ENCODE data around the gene THTPA.
"Not testable (repeated sequence)": the region's sequence is repeated elsewhere in the genome, so short reads cannot be mapped to it uniquely, and the experiment has no call there.

The THTPA gene

DNA sequence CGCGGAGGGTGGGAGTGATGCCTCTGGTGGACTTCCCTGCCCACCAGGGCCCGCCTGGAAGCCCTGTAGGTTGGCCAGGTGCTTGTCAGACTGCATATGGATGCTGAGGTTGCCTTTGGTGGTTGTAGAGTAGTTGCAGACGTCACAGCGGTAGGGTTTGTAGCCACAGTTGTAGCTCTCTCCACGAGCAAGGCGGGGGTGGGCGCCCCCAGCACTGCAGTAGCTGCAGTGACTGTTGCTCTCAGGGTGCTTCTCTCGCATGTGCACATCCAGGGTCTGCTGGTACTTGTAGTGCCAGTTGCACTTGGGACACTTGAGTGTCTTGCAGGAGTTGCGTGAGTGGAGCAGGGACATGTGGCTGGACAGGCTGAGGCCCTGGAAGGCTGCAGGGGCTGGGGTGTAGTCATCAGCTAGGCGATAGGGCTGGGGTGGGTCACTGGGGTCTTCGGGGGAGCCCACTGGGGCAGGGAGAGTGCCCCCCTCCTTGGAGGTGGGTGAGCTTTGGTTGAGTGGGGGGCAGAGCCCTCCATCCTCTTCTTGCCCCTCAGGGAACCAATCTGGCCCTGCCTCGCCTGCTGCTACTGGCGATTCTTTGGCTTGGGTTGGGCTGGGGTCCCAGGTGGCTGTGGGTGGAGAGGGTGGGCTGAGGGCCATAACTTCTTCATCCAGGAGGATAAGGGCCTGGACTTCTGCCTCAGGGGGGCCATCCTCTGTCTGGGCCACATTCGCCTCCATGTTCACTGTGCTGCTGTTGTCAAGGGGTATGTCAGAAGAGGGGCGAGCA lies 22.2 kb upstream of the THTPA start:
- DNase-seq: no peak

DNA sequence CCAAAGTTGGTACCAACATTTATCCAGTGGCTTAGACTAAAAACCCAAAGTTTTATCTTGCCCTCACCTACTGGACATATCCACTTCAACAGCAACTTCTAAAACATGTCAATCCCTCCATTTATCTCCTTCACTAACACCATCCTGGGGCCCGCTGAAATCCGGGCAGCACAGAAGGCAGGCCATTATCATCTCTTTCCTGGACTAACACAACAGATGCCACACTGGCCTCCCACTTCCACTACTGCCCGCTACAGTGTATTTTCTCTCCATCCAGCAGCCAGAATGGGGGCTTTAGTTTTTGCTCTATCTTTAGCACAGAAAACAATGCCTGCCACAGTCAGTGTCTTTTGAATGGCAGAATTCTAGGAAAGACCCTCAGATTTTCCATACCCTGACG lies 20.1 kb upstream of the THTPA start:
- DNase-seq: no peak

DNA sequence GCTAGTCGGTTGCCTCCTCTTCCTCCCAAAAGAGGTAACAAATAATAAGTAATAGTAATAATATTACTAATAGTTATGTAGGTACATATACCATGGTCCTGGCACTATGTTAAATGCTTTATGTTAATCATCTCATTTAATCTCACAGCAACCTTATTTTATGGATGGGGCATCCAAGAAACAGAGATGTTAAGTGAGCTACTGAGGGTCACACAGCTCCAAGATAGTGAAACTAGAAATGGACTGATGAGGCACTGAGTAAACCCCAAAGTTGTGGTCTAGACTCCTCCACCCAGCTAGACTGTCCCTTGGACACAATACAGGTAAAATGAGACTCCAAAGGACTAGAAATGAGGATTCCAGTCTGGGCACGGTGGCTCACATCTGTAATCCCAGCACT lies 19.6 kb upstream of the THTPA start:
- DNase-seq: no peak

DNA sequence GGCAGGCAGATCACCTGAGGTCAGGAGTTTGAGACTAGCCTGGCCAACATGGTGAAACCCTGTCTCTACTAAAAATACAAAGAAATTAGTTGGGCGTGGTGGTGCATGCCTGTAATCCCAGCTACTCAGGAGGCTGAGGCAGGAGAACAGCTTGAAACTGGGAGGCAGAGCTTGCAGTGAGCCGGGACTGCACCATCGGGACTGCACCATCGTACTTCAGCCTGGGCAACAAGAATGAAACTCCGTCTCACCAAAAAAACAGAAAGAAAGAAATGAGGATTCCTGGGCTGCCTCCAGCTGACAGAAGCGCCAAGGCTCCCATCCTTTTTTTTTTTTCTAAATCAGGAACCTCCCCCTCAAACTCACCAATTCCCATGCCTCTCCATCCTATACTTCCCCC lies 19.2 kb upstream of the THTPA start:
- not testable (repeated sequence) for DNase-seq

DNA sequence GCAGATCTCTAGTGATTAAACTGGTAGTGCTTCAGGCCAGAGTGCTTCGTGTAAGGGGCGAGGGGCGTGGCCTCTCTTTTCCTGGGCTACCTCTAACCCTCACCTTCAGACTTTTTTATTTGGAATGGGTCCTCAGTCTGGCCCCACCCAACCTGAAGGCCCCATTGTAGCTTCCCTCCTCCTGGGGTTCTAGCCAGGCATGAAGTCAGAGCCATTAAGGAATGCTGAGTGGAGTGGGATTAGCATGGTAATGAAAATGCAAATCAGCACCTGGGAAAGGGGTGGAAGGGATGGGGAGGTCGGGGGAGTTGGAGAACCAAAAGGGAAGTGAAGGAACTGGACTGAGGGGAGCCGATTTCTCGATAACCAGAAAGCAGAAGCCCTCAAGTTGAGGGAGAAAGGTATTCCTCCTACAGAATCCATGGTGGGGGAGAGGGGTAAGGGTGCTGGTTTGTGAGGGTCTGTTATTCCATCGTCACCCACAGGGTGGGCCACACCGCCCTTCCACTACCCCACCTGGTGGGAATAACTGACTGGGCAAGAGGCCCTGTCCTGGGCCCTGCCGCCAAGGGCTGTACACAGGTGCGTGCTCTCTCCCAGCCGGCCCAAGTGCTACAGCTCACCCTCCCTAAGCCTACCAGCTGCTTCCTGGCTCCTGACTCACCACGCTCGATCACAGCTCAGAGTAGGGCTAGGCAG lies 18.6 kb upstream of the THTPA start:
- DNase-seq: no peak

DNA sequence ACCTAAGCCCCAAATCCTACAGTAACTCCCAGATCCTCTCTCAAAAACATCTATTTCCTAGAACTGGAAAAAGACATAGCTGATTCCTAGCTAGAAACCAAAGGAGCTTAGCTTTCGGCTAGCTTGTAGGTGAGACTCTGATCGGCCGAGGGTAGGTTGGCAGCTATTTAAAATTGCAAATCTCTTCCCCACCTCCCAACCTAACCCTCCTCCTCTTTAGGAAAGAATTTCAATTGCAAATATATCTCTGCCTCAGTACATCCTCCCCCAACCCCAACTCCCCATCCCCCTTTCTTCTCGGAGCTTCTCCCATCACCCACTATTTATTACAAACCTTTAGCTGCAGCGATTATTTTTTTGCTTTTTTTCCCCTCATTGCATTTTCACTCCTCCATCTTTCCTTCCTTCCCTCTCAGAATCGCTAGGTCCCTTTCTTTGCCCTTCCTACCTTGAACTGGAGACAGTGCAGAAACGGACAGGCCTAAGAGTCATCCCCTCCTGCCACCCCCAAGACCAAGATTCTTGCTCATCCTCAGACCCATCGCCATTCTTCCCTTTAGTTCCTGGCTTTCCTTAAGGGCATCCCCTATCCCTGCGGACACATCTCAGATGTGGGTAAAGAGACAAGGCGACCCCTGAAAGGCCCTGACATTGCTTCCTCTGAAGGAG lies 17.9 kb upstream of the THTPA start:
- no peak for DNase-seq

DNA sequence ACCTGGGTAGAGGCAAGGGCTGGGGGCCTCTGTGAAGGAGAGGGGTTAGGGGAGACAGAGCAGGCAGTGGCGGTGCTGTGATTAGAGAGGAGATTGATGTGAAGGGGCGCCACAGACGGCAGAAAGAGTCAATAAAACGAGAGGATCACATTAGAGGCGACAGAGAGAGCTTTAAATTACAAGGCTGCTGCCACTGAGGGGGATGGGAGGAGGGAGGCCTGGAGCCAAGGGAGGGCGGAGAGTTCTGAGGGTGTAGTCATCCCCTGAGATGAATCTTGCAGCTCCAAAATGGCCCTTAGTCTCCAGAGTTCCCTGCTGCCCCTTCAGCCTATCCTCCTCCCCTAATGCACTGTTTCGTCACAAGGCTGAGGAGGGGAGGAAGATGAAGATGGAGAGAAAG lies 17.3 kb upstream of the THTPA start:
- DNase-seq: no peak

DNA sequence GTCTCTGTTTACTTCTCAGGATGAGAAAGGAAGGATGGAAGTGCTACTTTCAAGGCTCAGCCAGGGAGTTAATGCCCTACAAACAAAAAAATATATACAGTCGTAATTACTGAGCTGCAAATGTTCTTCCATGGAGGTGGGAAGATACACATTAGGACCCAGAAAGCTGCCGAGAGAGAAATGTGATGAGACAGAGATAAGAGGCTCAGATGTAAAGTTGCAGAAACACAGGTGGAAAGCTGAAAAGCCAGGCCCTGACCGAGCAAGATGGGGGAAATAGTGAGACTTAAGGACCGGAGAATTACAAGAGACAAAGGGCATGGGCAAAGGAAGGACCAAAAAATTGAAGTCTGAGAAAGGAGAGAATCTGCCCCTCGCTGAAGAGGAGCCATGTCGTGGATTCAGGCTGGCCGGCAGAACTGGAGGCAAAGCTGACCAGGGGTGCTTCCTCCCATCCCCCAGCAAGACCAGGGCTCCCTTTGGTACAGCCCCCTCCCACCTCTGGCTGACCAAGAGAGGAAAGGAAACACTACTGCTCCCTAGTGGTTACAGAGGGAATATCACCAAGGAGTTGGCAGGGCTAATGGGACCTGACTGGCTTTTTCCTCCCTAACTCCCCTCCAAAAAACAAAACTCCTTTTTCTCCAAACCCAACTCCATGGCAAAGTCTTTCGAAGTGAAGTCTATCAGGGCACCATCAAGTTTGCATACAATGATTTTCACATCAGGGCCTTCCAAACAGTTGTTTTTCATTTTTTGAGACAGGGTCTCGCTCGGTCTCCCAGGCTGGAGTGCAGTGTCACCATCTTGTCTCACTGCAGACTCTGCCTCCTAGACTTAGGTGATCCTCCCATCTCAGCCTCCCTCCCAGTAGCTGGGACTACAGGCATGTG lies 16.6 kb upstream of the THTPA start:
- DNase-seq: no peak

DNA sequence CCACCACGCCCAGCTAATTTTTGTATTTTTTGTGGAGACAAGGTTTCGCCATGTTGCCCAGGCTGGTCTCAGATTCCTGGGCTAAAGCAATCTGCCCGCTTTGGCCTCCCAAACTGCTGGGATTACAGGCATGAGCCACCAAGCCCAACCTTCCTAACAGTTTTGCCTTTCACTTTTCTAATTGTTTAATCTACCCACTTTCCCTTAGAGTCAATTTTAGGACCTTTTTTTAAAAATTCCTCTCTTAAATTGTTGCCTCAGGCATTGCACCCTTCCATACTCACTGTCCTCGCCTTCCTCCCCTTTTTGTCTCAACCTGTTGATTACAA lies 16.0 kb upstream of the THTPA start:
- no peak for DNase-seq

DNA sequence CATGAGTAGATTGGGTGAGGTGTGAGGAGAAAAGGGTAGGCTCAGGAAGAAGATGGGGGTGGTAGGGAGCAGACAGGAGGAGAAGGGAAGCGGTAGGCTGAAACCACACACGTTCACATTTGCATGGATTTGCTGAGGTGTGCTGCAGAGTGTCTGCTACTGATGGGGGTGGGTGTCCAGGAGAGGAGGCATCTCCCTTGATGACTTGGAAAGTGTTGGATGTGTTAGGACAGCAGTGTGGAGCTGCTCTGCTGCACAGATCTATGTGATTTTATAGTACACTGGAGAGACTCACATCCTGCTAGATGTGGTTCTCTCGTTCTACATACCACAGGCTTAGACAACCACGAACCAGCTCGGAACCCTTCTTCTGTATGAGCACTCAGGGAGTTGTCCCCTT lies 13.8 kb upstream of the THTPA start:
- no peak for DNase-seq

DNA sequence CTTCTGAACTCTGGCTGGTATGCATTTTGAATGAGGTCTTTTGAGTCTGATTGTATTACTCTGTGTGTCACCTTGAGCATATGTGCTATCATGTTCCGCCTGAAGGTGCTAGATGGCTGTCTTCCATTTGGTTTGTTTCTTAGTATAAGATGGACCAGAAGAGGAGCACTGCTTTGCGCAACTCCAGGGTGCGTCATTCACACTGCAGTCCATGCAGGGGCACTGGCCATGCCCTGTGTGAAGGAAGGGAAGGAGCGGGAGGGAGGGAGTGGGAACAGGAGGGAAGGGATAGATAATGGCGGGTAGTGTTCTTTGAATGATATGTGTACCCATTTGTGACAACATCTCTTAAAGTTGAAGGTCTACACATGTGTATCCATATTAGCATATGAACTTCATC lies 12.7 kb upstream of the THTPA start:
- DNase-seq: no peak

DNA sequence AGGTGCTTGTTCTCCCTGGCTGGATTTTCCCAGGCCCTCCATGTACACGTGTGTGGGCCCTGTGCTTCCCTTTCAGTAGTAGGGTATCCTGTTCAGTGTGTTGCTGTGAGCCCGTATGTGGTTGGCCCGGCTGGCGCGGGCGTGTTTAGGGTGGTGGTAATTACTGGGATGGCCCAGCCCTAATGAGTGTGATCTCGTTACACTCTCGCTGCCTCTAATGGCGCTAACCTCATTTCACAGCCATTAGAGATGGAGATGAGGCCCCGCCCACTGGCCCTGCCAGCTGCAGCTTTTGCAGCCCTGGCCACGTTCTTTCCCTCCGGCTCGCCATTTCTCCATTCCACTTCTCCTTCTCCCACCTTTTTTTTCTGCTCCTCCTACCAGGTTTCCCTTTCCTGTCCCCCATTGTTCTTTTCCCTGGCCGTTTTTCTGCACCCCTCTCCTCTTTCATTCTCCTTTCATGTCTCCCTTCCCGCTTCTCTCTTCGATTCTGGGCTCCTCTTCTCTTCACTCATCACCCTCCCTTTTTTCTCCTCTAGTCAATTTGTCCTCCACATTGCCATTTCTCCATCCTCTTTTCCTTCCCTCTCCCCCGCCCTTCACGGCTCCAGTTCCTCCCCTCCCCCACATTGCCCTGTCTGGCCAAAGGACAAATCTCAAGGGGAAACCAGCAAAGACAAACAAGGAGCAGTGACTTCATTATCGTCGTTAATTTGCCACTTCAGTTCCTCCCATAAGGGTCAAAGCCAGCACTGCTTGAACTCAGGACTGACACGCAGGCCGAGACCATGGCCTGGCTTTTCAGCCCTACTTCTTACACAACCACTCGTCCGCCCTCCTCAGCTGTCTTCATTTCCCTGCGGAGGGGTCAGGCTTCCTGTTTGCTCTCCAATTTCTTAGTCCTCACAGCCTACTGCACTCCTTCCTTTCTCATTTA lies 11.3 kb upstream of the THTPA start:
- no peak for DNase-seq

DNA sequence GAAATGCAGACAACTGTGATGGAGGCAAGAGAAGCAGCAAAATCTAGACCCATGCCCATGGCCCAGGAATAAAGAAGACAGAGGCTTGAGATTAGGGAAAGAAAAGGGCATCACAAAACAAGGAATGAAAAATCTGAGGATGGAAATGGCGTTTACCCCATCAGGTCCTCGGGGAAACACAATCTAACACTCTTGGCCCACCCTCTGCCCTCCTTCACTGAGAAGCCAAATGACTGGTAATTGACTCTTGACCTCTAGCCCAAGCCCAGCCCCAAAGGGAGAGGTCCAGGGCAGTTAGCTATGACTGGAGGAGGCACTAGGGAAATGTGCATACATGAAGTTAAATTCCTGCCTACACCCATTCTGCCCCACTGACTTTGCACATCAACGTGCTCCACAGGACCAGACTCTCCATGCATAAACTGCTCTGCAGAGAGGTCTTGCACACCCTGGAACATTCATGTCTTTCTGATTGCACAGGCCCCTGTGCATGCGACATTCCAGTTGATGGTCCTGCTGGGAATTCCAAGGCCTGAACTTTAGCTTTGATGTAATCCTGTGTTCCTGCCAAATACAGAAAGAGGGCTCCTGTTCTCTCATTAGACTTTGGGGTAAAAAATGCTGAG lies 10.2 kb upstream of the THTPA start:
- DNase-seq: no peak

DNA sequence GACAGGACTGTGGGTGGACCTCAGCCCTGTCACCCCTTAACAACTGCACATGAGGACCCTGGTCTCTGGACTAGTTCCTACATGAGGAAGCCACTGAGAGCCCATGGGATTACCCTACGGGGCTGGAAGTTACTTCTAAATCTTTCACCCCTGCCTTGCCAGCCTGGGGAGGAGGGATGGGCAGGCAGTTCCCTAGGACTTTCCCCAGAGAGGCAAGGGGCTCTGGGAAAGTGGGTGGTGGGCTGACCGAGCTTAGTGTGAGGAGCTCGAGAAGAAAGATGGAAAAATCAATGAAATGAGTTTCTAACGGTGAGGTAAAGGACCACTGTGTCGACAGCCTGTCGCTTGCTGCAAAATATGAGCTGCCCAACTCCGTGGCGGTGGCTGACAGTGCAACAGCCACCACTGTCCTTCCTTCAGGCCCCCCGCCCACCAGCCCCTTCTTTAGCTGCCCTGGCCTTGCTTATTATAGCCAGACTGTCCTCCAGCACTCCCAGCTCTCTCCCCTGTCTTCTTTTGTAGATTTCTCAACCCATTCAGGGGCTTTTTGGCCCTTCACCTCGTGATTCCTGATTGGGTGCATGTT lies 9.5 kb upstream of the THTPA start:
- no peak for DNase-seq

DNA sequence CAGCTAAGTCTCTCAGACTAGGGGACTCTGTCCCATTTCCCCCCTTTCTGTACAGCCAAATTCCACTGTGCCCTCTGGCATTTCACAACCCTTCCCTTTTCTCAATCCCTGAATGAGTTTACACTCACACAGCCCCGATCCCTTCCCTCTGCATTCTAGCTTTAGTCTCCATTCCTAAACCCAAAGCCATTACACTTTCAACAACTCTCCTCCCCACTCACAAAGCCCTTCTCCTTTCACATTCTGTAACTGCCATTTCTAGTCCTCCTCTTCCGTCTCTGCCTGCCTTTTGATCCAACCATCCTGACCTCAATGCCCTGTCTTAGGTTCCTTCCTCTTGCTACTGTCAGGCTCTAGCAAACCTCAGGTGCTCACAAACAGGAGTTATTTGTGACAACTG lies 8.1 kb upstream of the THTPA start:
- no peak for DNase-seq

DNA sequence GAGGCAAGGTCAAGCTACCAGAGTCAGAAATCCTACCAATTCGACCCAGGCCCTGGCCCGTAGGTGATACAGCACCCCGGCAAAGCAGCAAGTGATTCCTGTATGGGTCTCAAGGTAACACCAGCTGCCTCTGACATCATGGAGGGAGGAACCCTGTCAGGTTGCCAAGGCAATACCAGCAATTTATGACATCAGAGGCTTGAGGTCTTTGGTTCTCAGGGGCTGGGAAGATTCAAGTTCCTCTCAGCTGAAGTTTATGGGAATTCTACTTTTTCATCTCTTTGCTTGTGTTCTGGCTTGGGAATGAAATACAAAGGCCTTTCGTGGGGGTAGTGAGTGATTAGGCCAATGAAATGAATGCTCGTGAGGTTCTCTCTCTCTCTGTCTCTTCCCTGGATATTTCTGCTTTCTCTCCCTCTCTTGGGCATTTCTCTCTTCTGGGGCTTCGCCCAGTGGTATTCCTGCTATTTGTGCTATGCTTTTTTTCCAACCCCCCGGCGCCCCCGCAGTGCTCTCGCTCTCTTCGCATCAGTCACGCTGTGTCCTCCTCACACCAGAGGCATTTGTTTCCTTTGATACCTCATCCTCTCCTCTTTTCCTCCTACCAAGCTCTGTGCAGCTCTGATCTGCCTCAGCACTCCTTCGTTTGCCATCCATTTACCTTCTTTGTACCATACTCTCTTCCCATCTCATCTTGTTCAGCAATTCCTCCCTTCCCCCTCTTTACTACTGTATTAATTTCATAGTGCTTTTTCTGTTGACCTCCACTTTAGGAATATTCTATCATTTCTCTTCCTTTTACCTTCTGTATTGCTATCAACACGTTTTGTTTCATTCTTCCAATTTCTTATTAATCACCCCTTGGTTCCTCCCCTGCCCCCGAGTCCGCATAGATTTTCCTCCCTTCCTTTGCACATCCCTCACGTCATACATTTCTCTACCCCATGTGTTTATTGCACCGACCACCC lies 7.4 kb upstream of the THTPA start:
- no peak for DNase-seq

DNA sequence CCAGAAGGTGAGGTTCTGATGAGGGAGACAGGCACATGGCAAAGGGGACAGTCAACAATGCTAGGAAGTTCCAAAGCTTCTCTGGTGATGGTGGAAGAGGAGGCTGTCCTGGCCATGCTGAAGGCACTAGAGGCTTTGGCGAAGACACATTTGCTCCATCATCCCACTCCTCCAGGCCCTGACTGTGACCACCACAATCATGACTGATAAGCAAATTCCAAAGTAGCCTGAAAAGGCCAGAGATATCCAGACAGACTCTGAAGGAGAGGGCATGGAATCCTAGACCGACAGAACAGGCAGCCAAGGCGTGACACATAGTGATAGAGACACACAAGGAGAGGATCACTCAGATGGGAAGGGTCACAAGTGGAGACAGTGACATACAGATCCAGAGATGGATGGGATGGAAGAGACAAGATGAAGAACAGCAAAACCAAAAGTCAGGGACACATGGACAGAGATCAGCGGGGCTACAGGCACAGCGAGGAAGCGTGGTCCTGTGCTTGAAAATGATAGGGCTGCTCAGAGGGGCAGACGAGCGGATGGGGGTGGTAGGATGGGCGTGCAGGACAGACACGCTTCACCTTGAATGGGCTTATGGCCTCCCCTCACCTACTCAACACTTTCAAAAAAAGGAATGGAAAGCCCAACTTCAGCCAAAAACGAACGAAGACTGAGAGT lies 5.8 kb upstream of the THTPA start:
- no peak for DNase-seq

DNA sequence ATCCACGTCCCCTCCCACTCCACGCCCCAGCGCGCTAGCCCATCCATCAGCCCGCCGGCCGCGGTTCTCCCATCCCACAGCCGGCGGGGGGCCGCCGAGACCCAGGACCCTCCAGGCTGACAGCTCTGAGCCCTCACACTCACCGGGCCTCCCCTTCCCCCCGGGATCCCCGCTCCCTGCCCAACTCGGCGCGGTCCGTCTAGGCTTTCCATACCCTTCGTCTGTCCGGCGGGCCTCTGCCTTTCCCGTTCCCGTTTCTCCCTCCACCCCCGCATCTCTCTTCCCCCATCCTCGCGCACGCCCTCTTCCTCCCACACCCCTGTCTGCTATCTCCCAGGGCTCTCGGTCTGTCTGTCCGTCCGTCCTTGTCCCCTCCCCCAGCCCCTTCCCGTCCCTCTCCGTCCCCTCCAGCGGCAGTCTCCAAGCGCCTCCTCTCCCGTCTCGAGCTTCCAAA lies 5.2 kb upstream of the THTPA start:
- no peak for DNase-seq

Data from activated T-cell treated with anti-CD3 and anti-CD28 coated beads, Interleukin-2, amount 50 U/mL, for 1 hour (primary cell).